Measurements from ENCODE around the gene ZBED5.
"Not testable (repeated sequence)": the region's sequence is repeated elsewhere in the genome, so short reads cannot be mapped to it uniquely, and the experiment has no call there.

ZBED5 gene

DNA sequence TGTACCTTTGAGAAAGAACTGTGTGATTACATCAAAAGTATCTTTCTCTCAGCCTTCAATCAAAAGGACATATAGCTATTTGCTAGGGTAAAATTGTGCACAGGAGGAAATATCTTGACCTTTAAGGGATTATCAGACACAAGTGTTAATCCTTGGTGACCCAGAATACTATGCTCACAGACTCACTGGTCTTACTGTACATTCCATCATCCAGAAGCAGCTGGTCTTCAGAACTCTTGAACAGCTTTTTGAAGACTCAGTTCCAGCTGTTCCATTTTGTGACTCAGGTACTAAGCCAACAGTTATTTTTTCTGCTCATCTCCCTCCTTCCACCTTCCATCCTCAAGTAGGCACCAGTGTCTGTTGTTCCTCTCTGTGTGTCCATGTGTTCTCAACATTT lies 19.8 kb downstream of the ZBED5 start:
- no peak for DNase-seq (ENCODE audit: low read depth)

DNA sequence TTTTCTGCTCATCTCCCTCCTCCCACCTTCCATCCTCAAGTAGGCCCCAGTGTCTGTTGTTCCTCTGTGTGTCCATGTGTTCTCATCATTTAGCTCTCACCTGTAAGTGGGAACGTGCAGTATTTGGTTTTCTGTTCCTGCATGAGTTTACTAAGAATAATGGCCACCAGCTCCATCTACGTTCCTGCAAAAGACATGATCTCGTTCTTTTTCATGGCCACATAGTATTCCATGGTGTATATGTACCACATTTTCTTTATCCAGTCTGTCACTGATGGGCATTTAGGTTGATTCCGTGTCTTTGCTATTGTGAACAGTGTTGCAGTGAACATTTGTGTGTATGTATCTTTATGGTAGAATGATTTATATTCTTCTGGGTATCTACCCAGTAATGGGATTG lies 21.0 kb downstream of the ZBED5 start:
- not testable (repeated sequence) for DNase-seq (ENCODE audit: low read depth)

DNA sequence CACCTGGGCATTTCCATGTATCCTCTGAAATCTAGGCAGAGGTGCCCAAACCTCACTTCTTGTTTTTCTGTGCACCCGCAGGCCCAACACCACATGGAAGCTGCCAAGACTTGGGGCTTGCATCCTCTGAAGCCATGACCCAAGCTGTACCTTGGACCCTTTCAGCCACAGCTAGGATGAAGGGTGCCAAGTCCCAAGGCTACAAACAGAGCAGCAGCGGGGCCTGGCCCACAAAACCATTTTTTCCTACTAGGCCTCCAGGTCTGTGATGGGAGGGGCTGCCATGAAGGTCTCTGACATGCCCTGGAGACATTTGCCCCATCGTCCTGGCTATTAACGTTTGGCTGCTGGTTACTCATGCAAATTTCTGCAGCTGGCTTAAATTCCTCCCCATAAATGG lies 28.7 kb downstream of the ZBED5 start:
- no peak for DNase-seq (ENCODE audit: low read depth)

DNA sequence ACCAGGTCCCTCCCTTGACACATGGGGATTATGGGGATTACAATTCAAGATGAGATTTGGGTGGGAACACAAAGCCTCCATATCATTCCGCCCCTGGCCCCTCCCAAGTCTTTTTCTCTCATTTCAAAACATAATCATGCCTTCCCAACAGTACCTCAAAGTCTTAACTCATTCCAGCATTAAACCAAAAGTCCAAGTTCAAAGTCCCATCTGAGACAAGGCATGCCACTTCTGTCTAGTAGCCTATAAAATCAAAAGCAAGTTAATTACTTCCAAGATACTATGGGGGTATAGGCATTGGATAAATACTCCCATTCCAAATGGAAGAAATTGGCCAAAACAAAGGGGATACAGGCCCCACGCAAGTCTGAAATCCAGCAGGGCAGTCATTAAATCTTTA lies 29.5 kb downstream of the ZBED5 start:
- no peak for DNase-seq (ENCODE audit: low read depth)

DNA sequence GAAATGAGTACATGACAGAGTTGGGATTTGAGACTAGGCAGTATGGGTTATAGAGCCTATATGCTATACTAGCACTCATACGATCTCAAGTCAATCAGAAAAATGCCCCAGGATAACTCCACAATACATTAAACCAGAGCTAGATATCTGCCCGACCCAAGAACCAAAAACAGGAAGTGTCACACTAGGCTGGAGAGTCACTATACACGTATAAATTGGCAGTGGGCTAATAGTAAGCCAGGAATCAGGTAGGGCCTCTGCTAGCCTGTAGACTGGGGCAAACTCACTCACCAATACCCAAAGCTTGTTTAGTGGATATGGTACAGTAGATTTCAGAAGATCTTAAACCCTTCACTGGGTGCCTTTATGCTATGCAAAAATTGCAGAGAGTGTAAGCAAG lies 33.0 kb downstream of the ZBED5 start:
- DNase-seq (ENCODE audit: low read depth): no peak

DNA sequence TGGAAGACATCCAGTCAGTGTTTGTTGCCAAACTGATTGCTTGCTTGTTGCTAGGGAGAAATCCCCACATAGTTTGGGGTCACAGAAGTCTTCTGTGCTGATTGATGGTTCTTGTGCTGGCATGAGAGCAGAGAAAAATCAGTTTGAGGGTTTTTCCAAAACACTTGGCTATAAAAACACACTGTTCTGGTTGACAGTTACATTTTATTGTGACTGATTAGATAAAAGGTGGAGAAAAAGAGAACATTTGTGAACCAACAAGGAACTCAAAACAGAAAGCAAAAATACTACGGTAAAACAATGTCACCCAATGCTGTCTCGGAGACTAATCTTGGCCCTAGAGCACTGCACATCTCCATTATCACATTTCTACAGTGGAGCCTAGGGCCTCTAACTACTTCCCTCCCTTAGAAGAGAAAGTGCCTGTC lies 34.7 kb downstream of the ZBED5 start:
- DNase-seq (ENCODE audit: low read depth): no peak

DNA sequence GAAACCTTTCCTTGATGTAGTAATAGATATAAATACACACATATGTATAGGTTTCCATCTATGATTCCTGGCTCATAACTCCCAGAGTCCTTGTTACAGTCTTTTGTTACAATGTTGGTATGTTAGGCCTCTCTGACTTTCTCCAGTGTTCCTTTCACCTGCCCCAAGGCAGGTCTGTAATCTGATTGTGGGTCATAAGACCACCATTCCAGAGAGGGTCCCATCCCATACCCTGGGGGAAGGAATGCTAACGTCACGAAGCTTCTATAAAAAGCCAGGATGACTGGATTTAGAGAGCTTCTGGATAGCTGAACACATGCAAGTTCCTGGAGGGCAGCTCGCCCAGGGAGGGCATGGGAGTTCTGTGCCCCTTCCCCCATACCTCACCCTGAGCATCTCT lies 35.4 kb downstream of the ZBED5 start:
- DNase-seq (ENCODE audit: low read depth): not testable (repeated sequence)

DNA sequence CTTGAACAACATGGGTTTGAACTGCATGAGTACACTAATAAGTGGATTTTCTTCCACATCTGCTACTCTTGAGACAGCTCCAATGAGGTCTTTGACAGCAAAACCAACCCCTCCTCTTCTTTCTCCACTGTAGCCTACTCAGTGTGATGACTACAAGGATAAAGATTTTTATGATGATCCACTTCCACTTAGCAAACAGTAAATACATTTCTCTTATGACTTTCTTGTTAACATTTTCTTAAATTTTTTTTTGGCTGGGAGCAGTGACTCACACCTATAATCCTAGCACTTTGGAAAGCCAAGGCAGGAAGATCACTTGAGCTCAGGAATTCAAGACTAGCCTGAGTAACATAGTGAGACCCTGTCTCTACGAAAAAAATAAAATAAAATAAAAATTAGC lies 39.3 kb downstream of the ZBED5 start:
- no peak for DNase-seq (ENCODE audit: low read depth)

DNA sequence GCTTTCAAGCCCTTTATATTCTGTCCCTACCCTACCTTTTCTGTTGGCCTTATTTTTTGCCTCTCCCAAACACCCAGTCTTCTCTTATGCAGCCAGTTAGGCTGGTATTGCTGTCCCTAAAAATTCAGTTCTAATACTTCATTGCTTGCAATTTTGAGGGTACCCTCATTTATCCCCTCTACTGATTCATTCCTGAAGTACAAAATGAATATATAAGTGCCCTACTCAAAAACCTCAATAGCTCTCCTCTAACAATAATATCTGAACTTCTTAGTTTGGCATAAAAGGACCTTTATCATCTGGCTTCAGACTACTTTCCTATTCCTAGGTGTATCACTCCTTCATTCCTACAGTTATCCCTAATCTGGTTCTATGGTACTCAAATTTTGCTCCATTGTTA lies 43.9 kb downstream of the ZBED5 start:
- no peak for DNase-seq (ENCODE audit: low read depth)

DNA sequence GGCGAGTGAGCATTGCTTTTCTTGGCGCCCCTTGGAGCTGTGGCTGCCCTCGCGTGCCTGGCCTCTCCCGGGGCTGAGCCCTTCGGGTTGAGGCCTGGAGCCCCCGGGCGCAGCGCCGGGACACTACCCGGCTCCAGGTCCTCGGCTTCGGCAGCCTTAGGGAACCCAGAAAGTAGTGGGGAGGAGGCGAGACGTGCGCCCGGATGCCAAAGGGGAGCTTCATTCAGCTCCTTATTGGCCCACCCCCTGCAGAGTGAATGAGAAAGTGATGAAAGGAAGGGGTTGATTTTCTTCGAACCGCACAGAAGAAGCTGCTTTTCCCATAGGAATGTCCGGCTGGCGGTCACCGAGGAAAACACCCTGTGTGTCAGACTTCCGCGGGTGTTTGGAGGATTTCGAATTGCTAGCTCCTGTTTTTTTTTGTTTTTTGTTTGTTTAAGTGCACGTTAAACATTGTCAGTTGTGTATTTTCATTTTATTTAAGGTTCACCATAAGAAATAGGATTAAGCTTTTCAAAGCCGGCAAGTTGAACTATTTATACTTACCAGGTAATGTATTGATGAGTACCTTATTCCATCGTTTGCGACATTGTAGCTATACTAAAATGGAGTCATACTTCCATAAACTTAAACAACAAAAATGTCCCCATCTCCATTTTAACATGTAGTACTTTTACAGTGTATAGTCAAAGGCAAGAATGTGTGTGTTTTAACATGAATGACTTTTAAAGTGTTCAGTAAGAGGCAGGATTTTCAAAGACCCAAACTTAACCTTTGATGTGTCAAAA lies 48.3 kb downstream of the ZBED5 start:
- peak; percentile 35 for DNase-seq (ENCODE audit: low read depth)

DNA sequence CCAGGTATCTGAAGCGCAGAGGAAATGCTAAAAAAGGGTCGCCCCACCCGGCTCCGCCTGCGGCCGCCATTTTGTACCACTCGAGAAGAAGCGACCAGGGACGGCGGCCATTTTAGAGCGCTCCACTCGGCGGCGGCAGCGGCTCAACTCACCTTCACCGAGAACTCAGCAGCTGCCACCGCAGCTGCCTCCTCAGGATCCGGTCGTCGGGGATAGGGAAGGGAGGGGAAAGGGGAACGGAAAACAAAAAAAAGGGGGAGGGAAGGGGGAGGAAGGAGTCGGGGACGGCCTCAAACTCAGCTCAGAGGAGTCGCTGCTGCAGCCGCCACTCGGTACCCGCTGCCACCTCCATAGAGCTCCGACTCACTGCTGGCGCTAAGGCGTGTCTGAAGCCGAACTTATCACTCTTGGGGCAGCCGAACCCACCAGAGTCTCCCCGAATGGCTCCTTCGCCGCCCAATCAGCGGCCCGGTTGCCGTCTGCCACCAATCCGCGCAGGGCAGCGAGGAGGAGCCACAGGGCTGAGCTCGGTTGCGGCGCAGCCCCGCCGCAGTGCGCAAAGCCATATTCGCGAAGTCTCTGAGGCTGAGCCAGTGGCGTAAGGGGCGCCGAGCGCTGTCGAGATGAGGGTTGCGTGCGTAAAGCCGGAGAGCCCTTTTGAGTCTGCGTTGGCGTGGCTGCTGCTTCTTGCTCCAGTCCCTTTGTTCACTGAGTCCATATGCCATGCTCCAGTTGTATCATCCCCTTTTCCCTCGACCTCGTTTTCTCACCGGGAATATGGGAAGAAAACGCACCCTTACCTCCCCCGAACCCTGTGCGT lies 49.1 kb downstream of the ZBED5 start, which contains the start of gene EIF4G2:
Gene EIF4G2 (minus strand): TSS at position 374 of the 820 bp plus-strand sequence.
- DNase-seq (ENCODE audit: low read depth): peak; percentile 98

DNA sequence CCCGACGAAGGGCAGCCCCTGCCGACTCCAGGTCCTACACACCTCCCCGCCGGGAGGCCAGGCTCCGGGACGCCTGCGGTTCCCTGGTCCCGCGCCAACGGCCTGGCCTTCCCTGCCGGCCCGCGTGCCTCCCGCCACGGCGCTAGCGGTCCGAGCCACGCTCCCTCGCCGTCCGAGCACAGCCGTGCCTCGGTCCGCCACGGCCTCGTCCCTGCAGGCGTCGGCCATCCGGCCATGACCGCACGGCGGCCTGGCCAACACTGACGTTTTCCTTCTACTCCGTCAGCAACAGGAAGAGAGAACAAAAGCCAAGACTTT lies 49.7 kb downstream of the ZBED5 start:
- DNase-seq (ENCODE audit: low read depth): no peak

DNA sequence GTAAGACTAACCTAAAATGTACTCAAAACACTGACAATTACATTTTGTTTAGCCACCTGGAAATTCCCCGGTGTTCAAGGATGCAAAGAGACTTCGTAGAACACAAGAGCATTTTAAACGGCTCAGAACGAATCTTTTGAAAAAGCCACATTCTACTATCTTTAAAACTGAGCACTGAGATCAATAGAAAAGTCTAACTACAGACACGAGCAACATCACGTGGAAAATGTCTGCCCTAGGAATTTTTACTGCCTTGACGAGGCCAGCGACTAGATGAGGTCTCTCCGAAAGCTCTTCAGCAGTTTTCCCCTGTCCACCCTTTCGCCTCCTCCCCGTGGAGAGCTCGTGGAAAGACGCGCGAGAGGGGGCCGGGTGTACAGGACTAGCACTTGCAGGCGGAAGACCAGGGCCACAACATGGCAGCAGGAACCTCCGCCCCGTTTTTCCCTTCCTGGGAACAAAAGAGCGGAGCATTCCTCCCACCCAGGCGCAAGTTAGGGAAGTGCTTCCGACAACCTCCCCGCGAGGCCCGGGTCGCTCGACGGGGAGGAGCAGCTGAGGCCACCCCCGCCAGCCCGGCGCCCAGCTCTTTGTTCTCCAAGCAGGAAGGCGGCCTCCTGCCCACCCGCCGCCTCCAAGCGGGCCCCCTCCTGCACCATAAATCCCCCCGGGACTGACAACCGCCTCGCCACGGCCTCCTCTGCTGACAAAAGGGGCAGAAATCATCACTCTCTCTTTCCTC lies 50.2 kb downstream of the ZBED5 start:
- DNase-seq (ENCODE audit: low read depth): peak; percentile 13

DNA sequence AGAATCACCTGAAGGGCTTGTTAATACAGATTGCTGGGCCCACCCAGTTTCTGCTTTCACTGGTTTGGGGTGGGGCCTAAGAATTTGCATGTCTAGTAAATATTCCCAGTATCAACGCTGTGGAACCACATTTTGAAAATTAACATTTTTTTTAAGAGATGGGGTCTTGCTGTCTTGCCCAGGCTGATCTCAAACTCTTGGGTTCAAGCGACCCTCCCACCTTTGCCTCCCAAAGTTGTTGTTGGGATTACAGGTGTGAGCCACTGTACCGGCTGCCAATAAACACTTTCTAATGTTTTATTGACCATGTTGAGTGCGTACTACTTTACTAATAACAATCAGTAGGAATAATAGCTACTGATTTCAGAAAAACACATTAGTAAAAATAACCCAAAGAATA lies 51.6 kb downstream of the ZBED5 start:
- no peak for DNase-seq (ENCODE audit: low read depth)

DNA sequence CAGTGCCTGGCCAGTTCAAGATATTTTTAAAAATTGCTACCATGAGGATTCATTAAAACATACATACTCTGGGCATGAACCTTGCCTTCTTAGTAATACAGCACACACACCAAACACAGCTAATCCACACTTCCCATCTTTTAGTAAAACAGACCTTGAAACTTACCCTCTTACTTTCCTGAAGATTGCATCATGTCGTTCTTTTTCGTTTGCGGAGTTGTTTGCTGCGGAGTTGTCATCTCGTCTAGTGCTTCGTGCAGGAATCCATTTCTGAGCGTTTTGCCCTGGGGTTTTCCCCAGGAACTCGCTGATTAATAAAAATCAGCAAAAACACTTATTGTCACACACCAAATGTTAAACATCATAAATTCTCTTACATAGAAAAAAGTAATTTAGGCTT lies 52.1 kb downstream of the ZBED5 start:
- no peak for DNase-seq (ENCODE audit: low read depth)

DNA sequence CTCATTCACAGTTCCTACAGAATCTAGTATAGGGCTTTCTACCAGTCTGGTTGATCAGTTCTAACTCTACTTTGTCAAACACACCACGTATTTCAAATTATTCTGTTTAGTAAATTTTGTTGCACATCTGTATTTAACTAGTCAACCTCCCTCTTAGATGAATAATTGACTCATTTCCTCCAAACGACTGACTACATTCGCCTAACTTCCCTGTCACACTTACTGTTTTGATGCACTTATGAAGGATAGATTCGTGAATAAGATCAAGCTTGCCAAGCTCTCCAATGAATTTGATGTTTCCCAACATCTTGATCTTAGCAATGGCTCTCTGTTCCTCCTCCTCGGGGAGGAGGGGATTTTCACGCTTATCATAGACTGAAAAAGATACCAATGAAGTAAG lies 54.2 kb downstream of the ZBED5 start:
- DNase-seq (ENCODE audit: low read depth): no peak
